ENCODE results near the gene VSIG8.
A peak's percentile ranks its signal among the peaks of the same experiment; 100 is the strongest.
"Not testable (repeated sequence)": the region's sequence is repeated elsewhere in the genome, so short reads cannot be mapped to it uniquely, and the experiment has no call there.

VSIG8 gene, protein sequence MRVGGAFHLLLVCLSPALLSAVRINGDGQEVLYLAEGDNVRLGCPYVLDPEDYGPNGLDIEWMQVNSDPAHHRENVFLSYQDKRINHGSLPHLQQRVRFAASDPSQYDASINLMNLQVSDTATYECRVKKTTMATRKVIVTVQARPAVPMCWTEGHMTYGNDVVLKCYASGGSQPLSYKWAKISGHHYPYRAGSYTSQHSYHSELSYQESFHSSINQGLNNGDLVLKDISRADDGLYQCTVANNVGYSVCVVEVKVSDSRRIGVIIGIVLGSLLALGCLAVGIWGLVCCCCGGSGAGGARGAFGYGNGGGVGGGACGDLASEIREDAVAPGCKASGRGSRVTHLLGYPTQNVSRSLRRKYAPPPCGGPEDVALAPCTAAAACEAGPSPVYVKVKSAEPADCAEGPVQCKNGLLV

DNA sequence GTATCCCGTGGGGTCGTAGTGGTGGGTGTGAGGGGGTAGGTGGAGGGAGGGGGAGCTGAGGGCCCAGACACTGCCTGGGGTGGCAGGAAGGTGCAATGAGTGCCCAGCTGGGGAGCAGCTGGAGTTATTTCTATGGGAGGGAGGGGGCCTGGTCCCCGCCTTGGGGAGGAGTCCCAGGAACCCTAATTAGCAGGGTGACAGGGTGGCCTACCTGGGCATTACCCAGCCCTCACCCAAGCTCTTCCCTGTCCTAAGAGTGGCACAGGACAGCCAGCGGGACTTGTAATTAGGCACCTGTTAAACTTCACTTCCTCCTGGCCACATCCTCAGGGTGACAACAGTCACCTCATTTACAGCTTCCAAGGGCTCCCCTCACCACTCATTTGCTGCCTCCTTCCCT is at the start of gene VSIG8:
Gene VSIG8, minus strand, starts transcription at position 101 of the 400 bp plus-strand sequence. CDS start 136 bp downstream, outside the sequence.
- Histone ChIP-seq H3K36me3 (no peaks in the 10 kb centered on the region), H3K4me3 (no peak within 1 kb of the TSS), H3K4me2 (no peak within 1 kb of the TSS), H3K27ac (no peak within 1 kb of the TSS), H3K27me3 (peaks cover 4% of the 10 kb centered on the region; the same call in 1 of the 2 replicates), H3K9ac (no peak within 1 kb of the TSS), H3K9me3 (no peaks in the 10 kb centered on the region), H4K20me1 (no peaks in the 10 kb centered on the region), H3K4me1 (no peaks in the 10 kb centered on the region)
- no peak for TF ChIP-seq Cebpa-rat (IDR thresholded peaks at IDR 0.05)

- TF ChIP-seq Cebpa-rat (IDR thresholded peaks at IDR 0.05): no peak
- no peaks in the 10 kb centered on the region for H3K27me3 ChIP-seq
- H3K36me3 ChIP-seq: peaks cover 12% of the 10 kb centered on the region
- H3K9me3 ChIP-seq: no peaks in the 10 kb centered on the region
- H3K27ac ChIP-seq: peak overlapping the region; percentile 76
- H3K4me2 ChIP-seq: peak overlapping the region; percentile 89
- peak overlapping the region; percentile 37; the same call in 1 of the 2 replicates for H3K9ac ChIP-seq
- no peak overlapping the region for H3K4me3 ChIP-seq
- no peaks in the 10 kb centered on the region for H4K20me1 ChIP-seq
- peaks cover 45% of the 10 kb centered on the region for H3K4me1 ChIP-seq
Observed at GRCh38 chr1:159911326-159912070, 49.0 kb upstream of the VSIG8 start.

DNA sequence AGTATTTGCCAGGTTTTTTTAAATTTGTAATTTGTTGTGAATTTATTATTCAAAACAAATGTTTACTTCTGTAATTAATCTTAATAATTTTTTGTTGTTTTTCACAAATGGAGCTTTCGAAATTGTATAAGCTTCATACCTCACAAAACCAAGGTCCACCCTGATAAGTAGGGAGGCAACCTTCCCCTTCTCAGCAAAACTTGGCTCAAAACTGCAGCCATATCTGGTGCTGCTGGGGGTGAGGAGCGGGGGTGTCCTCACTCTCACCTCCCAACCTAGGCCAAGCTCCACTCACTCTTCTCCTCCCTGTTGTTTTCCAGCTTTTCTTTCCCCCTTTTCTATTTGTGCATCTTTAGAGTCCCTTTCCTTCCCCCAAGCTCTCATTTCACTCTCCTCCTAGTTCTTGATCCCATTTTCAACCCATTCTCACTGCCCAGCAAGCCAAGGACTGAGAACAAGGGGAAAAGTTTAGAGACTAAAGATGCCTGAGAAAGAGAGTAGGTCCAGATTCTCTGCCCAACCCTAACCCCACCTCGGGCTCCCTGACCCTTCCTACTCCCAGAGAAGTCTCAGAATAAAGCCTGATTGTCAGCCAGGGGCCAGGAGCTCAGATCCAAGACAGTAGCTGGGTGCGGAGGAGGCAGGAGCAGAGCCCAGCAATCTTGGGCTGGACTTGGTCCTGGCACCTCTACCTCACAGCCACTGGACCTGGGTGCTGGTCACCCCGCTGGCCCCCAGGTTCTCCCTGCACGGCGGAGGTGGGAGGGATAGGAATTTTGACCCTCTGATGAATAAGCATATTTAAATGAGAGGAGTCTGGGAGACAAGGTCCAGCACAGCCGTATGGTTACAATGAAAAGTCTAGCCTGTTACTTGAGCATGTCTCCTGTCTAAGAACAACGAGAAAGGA is 45.8 kb upstream of the VSIG8 start:
- peaks cover 18% of the 10 kb centered on the region for H3K9me3 ChIP-seq
- TF ChIP-seq Cebpa-rat (IDR thresholded peaks at IDR 0.05): no peak
- H3K4me1 ChIP-seq: peaks cover 40% of the 10 kb centered on the region
- H3K36me3 ChIP-seq: no peaks in the 10 kb centered on the region
- H3K9ac ChIP-seq: no peak overlapping the region
- no peak overlapping the region for H3K27ac ChIP-seq
- H4K20me1 ChIP-seq: no peaks in the 10 kb centered on the region
- H3K27me3 ChIP-seq: no peaks in the 10 kb centered on the region
- no peak overlapping the region for H3K4me3 ChIP-seq
- no peak overlapping the region for H3K4me2 ChIP-seq

DNA sequence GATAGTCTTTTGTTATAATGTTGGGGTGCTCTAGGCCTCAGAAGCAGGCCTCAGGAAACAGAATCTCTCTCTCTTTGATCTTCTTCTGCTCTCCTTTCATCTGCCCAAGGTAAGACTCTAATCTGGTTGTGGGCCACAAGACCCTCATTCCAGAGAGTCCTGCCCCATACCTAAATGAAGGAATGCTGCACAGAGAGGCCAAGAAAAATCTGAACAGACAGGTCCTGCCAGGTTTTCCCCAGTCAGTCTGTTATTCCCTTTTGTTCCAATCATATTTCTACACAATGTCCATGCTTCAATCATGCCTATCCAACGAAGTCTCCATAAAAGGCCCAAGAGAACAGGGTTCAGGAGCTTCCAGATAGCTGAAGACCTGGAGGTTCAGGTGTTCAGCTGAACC is 44.5 kb upstream of the VSIG8 start:
- Histone ChIP-seq H3K9ac (no peak overlapping the region), H3K27ac (no peak overlapping the region), H4K20me1 (no peaks in the 10 kb centered on the region), H3K27me3 (no peaks in the 10 kb centered on the region), H3K36me3 (no peaks in the 10 kb centered on the region), H3K9me3 (peaks cover 21% of the 10 kb centered on the region), H3K4me1 (peaks cover 29% of the 10 kb centered on the region), H3K4me2 (no peak overlapping the region), H3K4me3 (no peak overlapping the region)
- TF ChIP-seq Cebpa-rat (IDR thresholded peaks at IDR 0.05): no peak

DNA sequence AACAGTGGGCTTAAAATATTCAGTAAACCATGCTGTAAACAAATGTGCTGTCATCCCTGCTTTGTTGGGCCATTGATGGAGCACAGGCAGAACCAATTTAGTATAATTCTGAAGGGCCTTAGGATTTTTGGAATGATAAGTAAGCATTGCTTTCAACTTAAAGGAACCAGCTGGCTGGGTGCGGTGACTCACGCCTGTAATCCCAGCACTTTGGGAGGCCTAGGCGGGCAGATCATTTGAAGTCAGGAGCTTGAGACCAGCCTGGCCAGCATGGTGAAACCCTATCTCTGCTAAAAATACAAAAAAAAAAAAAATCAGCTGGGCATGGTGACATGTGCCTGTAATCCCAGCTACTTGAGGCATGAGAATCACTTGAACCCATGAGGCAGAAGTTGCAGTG is 41.6 kb upstream of the VSIG8 start:
- not testable (repeated sequence) for H3K27me3 ChIP-seq, H3K27ac ChIP-seq, H4K20me1 ChIP-seq, H3K4me3 ChIP-seq, H3K4me2 ChIP-seq, H3K36me3 ChIP-seq, H3K4me1 ChIP-seq, H3K9ac ChIP-seq
- H3K9me3 ChIP-seq: peaks cover 21% of the 10 kb centered on the region

- H3K9me3 ChIP-seq: peaks cover 21% of the 10 kb centered on the region
- H3K36me3 ChIP-seq: no peaks in the 10 kb centered on the region
- H4K20me1 ChIP-seq: no peaks in the 10 kb centered on the region
- H3K9ac ChIP-seq: no peak overlapping the region
- no peaks in the 10 kb centered on the region for H3K27me3 ChIP-seq
- TF ChIP-seq Cebpa-rat (IDR thresholded peaks at IDR 0.05): no peak
- H3K27ac ChIP-seq: no peak overlapping the region
- H3K4me1 ChIP-seq: peaks cover 6% of the 10 kb centered on the region; the same call in 1 of the 2 replicates
- H3K4me2 ChIP-seq: no peak overlapping the region
- H3K4me3 ChIP-seq: no peak overlapping the region
Observed at GRCh38 chr1:159902541-159902940, 40.1 kb upstream of the VSIG8 start.

DNA sequence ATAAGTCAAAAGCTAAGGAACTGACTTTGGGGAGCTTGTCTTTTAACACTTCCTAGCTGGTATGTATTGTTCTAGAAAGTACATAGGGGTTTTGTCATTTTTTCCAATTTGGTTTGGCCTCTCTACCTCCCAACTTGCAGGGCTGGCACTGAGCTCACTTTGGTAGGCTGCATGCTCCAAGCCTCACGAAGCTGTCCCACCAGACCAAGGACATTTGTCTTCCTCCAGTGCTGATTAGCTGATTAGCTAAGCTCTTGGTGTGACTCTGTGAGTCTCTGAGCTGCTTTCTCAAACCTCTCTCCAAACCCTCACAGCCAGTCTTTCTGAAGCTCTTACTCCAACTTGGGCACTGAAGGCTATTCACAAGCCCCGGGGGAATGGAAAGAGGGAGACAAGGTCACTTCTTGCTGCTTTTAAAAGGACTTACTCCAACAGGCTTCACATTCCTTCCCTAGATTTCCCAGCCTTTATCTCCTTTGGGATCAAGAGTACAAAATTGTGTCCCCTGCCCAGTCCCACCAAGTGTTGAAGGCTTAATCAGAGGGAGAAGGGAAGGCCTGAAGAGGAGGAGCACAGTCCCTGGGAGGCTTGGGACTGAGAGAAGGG is 38.4 kb upstream of the VSIG8 start:
- Histone ChIP-seq H3K9me3 (peaks cover 21% of the 10 kb centered on the region), H3K27ac (no peak overlapping the region), H3K4me1 (peaks cover 6% of the 10 kb centered on the region; the same call in 1 of the 2 replicates), H3K4me3 (no peak overlapping the region), H3K9ac (no peak overlapping the region), H4K20me1 (no peaks in the 10 kb centered on the region), H3K36me3 (no peaks in the 10 kb centered on the region), H3K4me2 (peak overlapping the region; percentile 19; the same call in 1 of the 2 replicates), H3K27me3 (no peaks in the 10 kb centered on the region)
- TF ChIP-seq Cebpa-rat (IDR thresholded peaks at IDR 0.05): no peak

DNA sequence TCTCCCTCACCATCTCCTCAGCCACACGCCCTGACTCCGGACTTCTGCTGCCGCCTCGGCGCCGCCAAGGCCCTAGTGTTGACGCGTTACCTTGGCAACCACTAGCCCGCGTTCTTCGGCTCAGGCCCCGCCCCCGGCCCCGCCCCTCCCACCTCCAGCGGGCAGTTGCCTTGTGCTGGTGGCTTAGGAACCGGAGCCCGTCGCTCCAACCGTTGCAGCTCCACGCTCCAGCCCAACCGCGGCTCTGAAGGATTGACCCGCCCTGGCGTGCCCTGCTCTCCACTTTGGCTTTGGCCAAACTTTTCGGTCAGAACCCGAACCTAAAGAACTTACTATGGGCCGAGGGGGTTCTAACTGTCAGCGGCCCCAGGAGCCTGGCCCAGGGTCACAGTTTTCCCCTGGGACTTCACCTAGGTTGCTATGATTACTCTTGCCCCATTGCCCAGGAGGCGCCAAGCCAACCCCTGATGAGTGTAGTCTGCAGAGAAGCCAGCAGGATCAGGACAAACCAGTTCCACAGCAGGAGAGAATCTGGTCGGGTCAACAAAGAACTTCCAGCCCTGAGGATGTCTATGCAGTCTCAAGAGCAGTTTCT is 37.7 kb upstream of the VSIG8 start, which contains the start of gene CFAP45:
Gene CFAP45, minus strand, starts transcription at position 80 of the 595 bp plus-strand sequence. Its CDS starts 67 bp downstream, at position 13.
- Histone ChIP-seq H3K36me3 (no peaks in the 10 kb centered on the region), H3K9me3 (peaks cover 21% of the 10 kb centered on the region), H3K9ac (no peak within 1 kb of the TSS), H4K20me1 (no peaks in the 10 kb centered on the region), H3K4me2 (no peak within 1 kb of the TSS), H3K27me3 (no peaks in the 10 kb centered on the region), H3K27ac (no peak within 1 kb of the TSS), H3K4me1 (peaks cover 6% of the 10 kb centered on the region; the same call in 1 of the 2 replicates), H3K4me3 (no peak within 1 kb of the TSS)
- no peak for TF ChIP-seq Cebpa-rat (IDR thresholded peaks at IDR 0.05)

GRCh38 chr1:159899634-159900033 is 37.2 kb upstream of the VSIG8 start:
- not testable (repeated sequence) for H4K20me1 ChIP-seq, H3K4me2 ChIP-seq, H3K4me3 ChIP-seq, H3K27ac ChIP-seq, H3K36me3 ChIP-seq, H3K4me1 ChIP-seq, H3K9ac ChIP-seq, H3K27me3 ChIP-seq
- peaks cover 17% of the 10 kb centered on the region for H3K9me3 ChIP-seq
